Esophagus squamous epithelium (tissue), 5 donors: ENCODE data around the gene DMRT1. TPM values are rescaled to one million over a fixed set of nuclear protein-coding genes. Genes with fewer than 3 reads are reported as not detected.
"Not testable (repeated sequence)": the region's sequence is repeated elsewhere in the genome, so short reads cannot be mapped to it uniquely, and the experiment has no call there.

Experiments
- DNase-seq: peaks from one replicate; lab custom pipeline; 2025; lab: John Stamatoyannopoulos, UW
- H3K27ac ChIP-seq, 4 donors: fragments of 200-600 bp; sonication (generic); one replicate each; pipeline ENCODE4 v1.5.1; 2016 to 2019; ENCODE audit warnings: mild to moderate bottlenecking in 1 of 4
- H3K27me3 ChIP-seq, 4 donors: fragments of 200-600 bp; sonication (generic); 1 replicate in 3 of 4; 2 replicates in 1 of 4; pipeline versions ENCODE4 v1.5.1 to v1.6.0; 2017 to 2021; ENCODE audit warnings: antibody characterized with exemption in 1 of 4
- H3K36me3 ChIP-seq, 3 donors: fragments of 200-600 bp; sonication (generic); one replicate each; pipeline ENCODE4 v1.5.1; 2016 to 2019
- H3K4me1 ChIP-seq, 3 donors: fragments of 200-600 bp; sonication (generic); one replicate each; pipeline ENCODE4 v1.5.1; 2017 to 2019
- H3K4me3 ChIP-seq, 4 donors: fragments of 200-600 bp; sonication (generic); 1 replicate in 3 of 4; 2 replicates in 1 of 4; pipeline ENCODE4 v1.5.1; 2016 to 2019; ENCODE audit warnings: mild to moderate bottlenecking in 2 of 4, moderate library complexity in 1 of 4
- H3K9me3 ChIP-seq, 3 donors: fragments of 200-600 bp; sonication (generic); one replicate each; pipeline ENCODE4 v1.5.1; 2016 to 2019
- CTCF ChIP-seq, 6 experiments: fragments of 450-650 bp in 4 of 6; fragments of 200-600 bp in 2 of 6; sonication (generic) in 2 of 6; IDR thresholded peaks; one replicate each; pipeline ENCODE4 v1.5.1; 2016 to 2019; ENCODE audit warnings: antibody characterized with exemption in 6 of 6, mild to moderate bottlenecking in 4 of 6, moderate library complexity in 4 of 6
- POLR2A ChIP-seq, 4 donors: fragments of 450-650 bp; IDR thresholded peaks; one replicate each; pipeline ENCODE4 v1.6.1; 2017; ENCODE audit warnings: antibody characterized with exemption in 4 of 4, mild to moderate bottlenecking in 4 of 4, moderate library complexity in 3 of 4
- WGBS, 2 donors: methylation state at CpG; one replicate each; pipeline ENCODE4 v1.1.5; 2018; 5-methylcytosine and 5-hydroxymethylcytosine counted together
- intact Hi-C: fragments of 100-400 bp; cut with DNase I; formaldehyde crosslinking; loops from one replicate; pipeline ENCODE4 v1.15.0; 2022
- total RNA-seq, 4 donors: library from RNA; depleted of rRNA; stranded (reverse); fragments of >200 nt; gene quantifications; one replicate each; pipeline ENCODE4 v1.1.0, GENCODE V29; 2016
- donor health status: DM: yes; HTN: yes; CAD: no.

DMRT1 gene
- total RNA-seq, 4 donors from 2014 or later = not detected

GRCh38 chr9:912776-913175 is 71.3 kb downstream of the DMRT1 start:
- Histone ChIP-seq H3K27ac (no peak overlapping the region), H3K27me3 (peaks cover 0 to 48% (median 2%) of the 10 kb centered on the region in 4 donors), H3K4me1 (no peaks in the 10 kb centered on the region), H3K4me3 (no peak overlapping the region), H3K36me3 (no peaks in the 10 kb centered on the region), H3K9me3 (no peaks in the 10 kb centered on the region)
- 86 to 100% methylated on average over 1 of the region's 1 CpG for WGBS, 2 donors
- intact Hi-C loops = no loop called here
- no peak for DNase-seq
- TF ChIP-seq CTCF (IDR thresholded peaks at IDR 0.05) = no peak
- no peak for TF ChIP-seq POLR2A (IDR thresholded peaks at IDR 0.05)

GRCh38 chr9:913526-913925 is 72.0 kb downstream of the DMRT1 start:
- H3K4me3 ChIP-seq, H3K4me1 ChIP-seq, H3K27ac ChIP-seq, intact Hi-C loops, H3K9me3 ChIP-seq, DNase-seq, H3K36me3 ChIP-seq: not testable (repeated sequence)
- peaks cover 0 to 41% (median 0%) of the 10 kb centered on the region in 4 donors for H3K27me3 ChIP-seq
- WGBS, 2 donors = 53 to 67% methylated on average over 10 of the region's 10 CpGs

- WGBS, 2 donors = 68 to 75% methylated on average over 3 of the region's 3 CpGs
- Histone ChIP-seq H3K27me3 (peaks cover 0 to 39% (median 0%) of the 10 kb centered on the region in 4 donors), H3K27ac (no peak overlapping the region), H3K36me3 (no peaks in the 10 kb centered on the region), H3K9me3 (no peaks in the 10 kb centered on the region), H3K4me3 (no peak overlapping the region), H3K4me1 (no peaks in the 10 kb centered on the region)
- TF ChIP-seq POLR2A (IDR thresholded peaks at IDR 0.05) (no peak), CTCF (IDR thresholded peaks at IDR 0.05) (no peak)
- intact Hi-C loops = no loop called here
- DNase-seq = no peak
Measured at GRCh38 chr9:917730-918129, 76.2 kb downstream of the DMRT1 start.

- TF ChIP-seq CTCF (IDR thresholded peaks at IDR 0.05) (no peak), POLR2A (IDR thresholded peaks at IDR 0.05) (no peak)
Measured at GRCh38 chr9:920927-921326, 79.4 kb downstream of the DMRT1 start.

GRCh38 chr9:922171-922570 is 80.7 kb downstream of the DMRT1 start:
- Histone ChIP-seq H3K27ac (no peak overlapping the region), H3K4me1 (no peaks in the 10 kb centered on the region), H3K4me3 (no peak overlapping the region), H3K9me3 (no peaks in the 10 kb centered on the region), H3K36me3 (no peaks in the 10 kb centered on the region), H3K27me3 (peaks cover 0 to 28% (median 0%) of the 10 kb centered on the region in 4 donors)
- 63 to 75% methylated on average over 4 of the region's 4 CpGs for WGBS, 2 donors
- intact Hi-C loops = no loop called here
- TF ChIP-seq CTCF (IDR thresholded peaks at IDR 0.05) = no peak
- no peak for TF ChIP-seq POLR2A (IDR thresholded peaks at IDR 0.05)
- DNase-seq = no peak

More at GRCh38 chr9:920927-921326, 79.4 kb downstream of the DMRT1 start:
- Histone ChIP-seq H3K27me3 (peaks cover 0 to 36% (median 0%) of the 10 kb centered on the region in 4 donors), H3K27ac (no peak overlapping the region), H3K4me3 (no peak overlapping the region), H3K9me3 (no peaks in the 10 kb centered on the region), H3K36me3 (no peaks in the 10 kb centered on the region), H3K4me1 (no peaks in the 10 kb centered on the region)
- no peak for DNase-seq
- intact Hi-C loops = no loop called here
- WGBS, 2 donors = 78 to 94% methylated on average over 3 to 4 of the region's 4 CpGs

GRCh38 chr9:922731-923130 is 81.2 kb downstream of the DMRT1 start:
- Histone ChIP-seq H3K4me3 (no peak overlapping the region), H3K9me3 (no peaks in the 10 kb centered on the region), H3K4me1 (no peaks in the 10 kb centered on the region), H3K27me3 (peaks cover 0 to 28% (median 0%) of the 10 kb centered on the region in 4 donors), H3K36me3 (no peaks in the 10 kb centered on the region), H3K27ac (no peak overlapping the region)
- intact Hi-C loops = no loop called here
- DNase-seq = no peak
- 70 to 73% methylated on average over 7 of the region's 7 CpGs for WGBS, 2 donors
- TF ChIP-seq POLR2A (IDR thresholded peaks at IDR 0.05) = no peak
- TF ChIP-seq CTCF (IDR thresholded peaks at IDR 0.05) = no peak
